Coronary artery (tissue), 2 donors: Measurements from ENCODE around the gene GRAP.

Experiments used
- DNase-seq: peaks from one replicate; pipeline ENCODE4 v3.0.0-alpha.2; 2017; ENCODE audit warnings: low spot score
- H3K27ac ChIP-seq, 2 donors: fragments of 200-600 bp; sonication (generic); one replicate each; pipeline ENCODE4 v1.5.1; 2016 to 2019
- H3K4me3 ChIP-seq: fragments of 200-600 bp; sonication (generic); 2 replicates; pipeline ENCODE4 v1.5.1; 2016; ENCODE audit warnings: mild to moderate bottlenecking, moderate library complexity
- TF ChIP-seq, protein P1 (sequence below): fragments of 200-600 bp; sonication (generic); IDR thresholded peaks from one replicate; pipeline ENCODE4 v1.5.1; 2019; ENCODE audit warnings: antibody characterized with exemption

The GRAP gene

DNA sequence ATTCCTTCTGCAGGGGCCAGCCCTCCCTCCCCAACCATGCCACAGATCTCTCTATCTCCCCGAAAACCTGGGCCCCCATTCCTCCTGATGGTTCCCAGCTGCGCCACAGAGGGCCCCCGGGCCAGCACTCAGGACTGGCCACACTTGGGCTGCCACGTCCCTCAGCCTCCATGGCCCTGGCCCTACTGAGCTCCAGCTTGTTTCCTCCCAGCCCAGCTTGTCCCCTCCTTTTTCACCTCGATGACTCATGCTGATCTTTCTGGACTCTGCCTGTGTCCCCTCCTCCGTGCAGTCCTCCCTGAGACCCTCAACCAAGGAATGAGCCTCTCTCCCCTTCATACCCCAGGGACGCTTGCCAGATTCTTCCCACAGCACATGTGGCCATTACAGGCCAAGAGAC is 31.3 kb downstream of the GRAP start:
- H3K27ac ChIP-seq: no peak overlapping the region
- no peak for DNase-seq
- no peak overlapping the region for H3K4me3 ChIP-seq
- TF ChIP-seq, protein P1, sequence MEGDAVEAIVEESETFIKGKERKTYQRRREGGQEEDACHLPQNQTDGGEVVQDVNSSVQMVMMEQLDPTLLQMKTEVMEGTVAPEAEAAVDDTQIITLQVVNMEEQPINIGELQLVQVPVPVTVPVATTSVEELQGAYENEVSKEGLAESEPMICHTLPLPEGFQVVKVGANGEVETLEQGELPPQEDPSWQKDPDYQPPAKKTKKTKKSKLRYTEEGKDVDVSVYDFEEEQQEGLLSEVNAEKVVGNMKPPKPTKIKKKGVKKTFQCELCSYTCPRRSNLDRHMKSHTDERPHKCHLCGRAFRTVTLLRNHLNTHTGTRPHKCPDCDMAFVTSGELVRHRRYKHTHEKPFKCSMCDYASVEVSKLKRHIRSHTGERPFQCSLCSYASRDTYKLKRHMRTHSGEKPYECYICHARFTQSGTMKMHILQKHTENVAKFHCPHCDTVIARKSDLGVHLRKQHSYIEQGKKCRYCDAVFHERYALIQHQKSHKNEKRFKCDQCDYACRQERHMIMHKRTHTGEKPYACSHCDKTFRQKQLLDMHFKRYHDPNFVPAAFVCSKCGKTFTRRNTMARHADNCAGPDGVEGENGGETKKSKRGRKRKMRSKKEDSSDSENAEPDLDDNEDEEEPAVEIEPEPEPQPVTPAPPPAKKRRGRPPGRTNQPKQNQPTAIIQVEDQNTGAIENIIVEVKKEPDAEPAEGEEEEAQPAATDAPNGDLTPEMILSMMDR: no peak

DNA sequence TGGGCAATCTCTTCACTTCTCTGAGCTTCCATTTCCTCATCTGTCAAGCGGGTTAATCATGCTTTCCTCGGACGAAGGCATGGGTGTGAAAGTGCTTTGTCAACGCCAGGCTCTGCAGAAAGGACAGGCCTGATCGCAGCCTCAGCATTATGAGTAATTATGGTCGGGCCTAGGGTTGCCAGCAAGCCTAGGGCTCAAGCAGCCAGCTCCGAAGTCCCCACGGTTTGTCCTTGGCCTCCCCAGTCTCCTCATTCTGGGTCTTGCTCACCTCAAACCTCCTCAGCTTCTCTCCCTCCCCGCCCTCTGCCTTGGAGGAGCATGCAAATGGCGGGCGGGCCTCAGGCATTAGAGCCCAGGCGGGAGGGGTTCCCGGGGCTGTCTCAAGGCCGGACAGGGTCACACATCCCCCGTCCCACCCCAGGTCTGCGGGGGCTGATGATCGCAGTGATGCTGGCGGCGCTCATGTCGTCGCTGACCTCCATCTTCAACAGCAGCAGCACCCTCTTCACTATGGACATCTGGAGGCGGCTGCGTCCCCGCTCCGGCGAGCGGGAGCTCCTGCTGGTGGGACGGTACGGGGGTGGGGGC is 32.0 kb downstream of the GRAP start:
- Histone ChIP-seq H3K27ac (no peak overlapping the region), H3K4me3 (no peak overlapping the region)
- DNase-seq: no peak
- TF ChIP-seq, protein P1: no peak

DNA sequence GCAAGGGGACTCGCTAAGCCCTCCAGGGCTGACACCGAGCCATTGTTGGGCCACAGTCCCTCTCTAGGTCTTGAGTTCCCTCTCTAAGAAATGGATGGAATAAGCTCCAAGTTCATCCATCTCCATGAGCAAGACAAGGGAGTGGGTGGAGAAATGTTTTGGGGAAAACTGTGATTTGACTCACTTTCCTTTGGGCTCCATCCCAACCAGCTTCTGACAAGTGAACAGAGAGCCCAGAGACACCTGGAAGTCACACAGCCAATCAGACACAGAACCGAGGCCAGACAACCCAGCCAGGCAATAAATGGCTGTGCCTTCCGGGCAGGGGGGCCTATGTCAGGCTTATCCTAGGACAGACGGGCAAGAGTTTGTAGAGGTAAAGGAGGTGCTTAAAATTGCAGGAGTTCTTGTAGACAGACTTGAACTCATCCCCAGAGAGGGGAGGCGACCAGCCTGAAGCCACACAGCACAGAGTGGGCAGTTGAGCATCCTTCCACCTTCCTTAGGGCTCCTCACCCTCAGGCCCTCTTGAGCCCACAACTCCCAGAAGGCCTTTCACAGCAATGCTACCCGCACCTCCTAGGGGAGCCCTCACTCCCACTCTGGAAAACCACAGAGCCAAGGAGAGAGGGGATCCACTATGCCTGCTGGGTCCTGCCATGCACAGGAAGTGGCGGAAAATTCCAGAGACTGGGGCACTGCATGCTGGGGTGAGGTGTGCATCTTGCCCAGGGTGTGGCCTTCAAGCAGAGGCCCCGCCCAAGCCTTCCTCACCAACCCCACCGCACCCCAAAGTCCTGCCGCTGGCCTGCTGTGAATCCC is 32.7 kb downstream of the GRAP start:
- Histone ChIP-seq H3K4me3 (no peak overlapping the region), H3K27ac (no peak overlapping the region)
- TF ChIP-seq, protein P1: no peak
- no peak for DNase-seq

DNA sequence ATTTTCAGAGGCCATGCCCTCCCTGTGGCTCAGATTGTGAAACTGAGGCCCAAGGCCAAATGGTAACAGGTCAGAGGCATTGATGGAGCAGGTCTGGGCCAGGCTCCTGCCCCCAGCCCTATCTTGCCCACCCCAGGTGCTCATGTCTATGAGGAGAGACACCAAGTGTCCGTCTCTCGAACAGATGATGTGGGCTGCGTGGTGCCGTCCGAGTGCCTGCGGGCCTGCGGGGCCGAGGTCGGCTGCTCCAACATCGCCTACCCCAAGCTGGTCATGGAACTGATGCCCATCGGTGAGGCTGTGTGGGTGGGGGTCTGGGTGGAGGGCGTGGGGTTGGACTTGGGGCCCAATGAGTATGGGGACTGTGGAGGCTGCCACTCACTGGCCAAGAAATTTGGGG is 33.5 kb downstream of the GRAP start:
- no peak overlapping the region for H3K4me3 ChIP-seq
- TF ChIP-seq, protein P1: no peak
- no peak for DNase-seq
- H3K27ac ChIP-seq: no peak overlapping the region

DNA sequence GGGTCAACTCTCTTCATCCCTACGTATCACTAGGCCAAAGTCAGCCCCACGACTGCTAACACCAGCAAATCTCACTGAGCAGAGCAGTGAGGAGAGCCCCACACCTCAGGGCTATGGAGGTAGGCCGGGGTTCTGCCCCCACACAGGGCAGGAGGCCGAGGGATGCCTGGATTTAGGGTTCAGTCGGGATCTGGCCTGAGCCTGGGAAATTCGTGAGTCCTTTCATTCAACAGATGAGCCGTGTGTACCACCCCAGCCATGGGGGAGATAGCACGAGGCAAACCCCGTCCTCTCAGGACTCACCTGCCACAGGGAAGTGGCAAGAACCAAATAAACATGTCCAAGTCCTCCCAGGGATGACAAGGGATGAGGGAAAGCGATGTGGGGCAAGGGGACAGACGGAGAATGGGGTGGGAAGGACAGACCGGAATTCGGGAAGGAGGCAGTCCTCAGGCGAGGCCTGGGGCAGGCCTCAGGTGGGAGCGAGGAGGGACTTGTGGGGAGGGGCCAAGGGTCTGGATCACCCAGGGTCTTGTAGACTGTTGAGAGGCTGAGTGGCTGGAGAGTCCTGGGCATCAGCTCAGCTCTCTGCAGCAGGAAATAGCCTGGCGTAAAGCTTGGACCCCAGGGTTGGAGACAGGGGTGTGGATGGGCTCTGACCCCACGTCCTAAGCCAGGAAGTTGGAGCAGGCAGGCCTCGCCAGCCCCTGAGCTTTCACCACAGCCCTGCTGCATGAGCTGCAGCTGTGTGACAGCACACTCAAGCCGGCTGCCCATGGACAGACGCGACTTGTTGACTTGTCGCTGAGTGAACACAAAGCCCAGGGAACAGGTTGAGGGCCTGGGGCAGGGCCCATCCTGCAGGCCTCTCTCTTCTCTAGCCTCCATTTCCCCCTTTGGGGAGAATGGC is 34.3 kb downstream of the GRAP start:
- DNase-seq: no peak
- H3K27ac ChIP-seq: no peak overlapping the region
- TF ChIP-seq, protein P1: no peak
- no peak overlapping the region for H3K4me3 ChIP-seq

DNA sequence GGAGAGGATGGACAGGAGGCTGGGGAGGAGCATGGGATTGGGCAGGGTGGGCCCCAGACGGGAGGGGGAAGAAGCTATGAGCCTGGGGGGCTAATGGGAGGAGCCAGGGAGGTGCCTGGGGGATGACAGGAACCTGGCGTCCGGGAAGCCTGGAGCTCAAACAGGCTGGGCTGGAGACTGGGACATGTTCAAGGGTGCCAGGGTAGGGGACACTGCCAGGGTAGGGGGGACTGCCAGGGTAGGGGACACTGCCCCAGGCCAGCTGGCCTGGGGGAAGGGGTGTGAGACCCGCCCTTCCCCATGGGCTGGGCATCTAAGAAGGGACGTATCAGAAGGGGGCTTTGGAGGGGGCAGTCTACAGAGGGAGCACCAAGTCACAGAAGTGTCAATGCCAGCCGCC is 35.2 kb downstream of the GRAP start:
- TF ChIP-seq, protein P1: no peak
- no peak overlapping the region for H3K27ac ChIP-seq
- no peak for DNase-seq
- no peak overlapping the region for H3K4me3 ChIP-seq
